WTC11 (cell line): ENCODE measurements around the gene LARGE1. TPM values are rescaled to one million over a fixed set of nuclear protein-coding genes. Genes with fewer than 3 reads are reported as not detected.

Experiments
- ATAC-seq: fragments of 200-7000 bp; cut with Tn5 transposase; 2 replicates; pipeline ENCODE4 v1.10.0; 2021; ENCODE audit warnings: mild to moderate bottlenecking, moderate library complexity
- CTCF ChIA-PET: fragments of 300-600 bp; sonication (Branson Sonifier 250); formaldehyde crosslinking; loops from one replicate; lab custom pipeline; 2021; ENCODE audit warnings: antibody characterized with exemption; lab: Charles Lee
- POLR2A ChIA-PET: fragments of 350-600 bp; sonication (Branson Sonifier 250); formaldehyde crosslinking; loops from one replicate; lab custom pipeline; 2021; ENCODE audit warnings: antibody characterized with exemption; lab: Charles Lee
- DNase-seq: peaks from one replicate; pipeline ENCODE4 v3.0.0; 2021; ENCODE audit warnings: low spot score
- H3K27ac Mint-ChIP-seq: 2 replicates; pipeline ENCODE4 v1.8.0; 2021; ENCODE audit warnings: mixed read lengths
- H3K27me3 Mint-ChIP-seq: 2 replicates; pipeline ENCODE4 v1.8.0; 2021; ENCODE audit warnings: low read depth, mild to moderate bottlenecking, moderate library complexity, mixed read lengths
- H3K36me3 Mint-ChIP-seq: 2 replicates; pipeline ENCODE4 v1.8.0; 2021; ENCODE audit warnings: mixed read lengths
- H3K4me1 Mint-ChIP-seq: 2 replicates; pipeline ENCODE4 v1.8.0; 2022; ENCODE audit warnings: mixed read lengths
- H3K4me3 Mint-ChIP-seq: 2 replicates; pipeline ENCODE4 v1.8.0; 2021; ENCODE audit warnings: mild to moderate bottlenecking, moderate library complexity, mixed read lengths
- H3K9me3 Mint-ChIP-seq: 2 replicates; pipeline ENCODE4 v1.8.0; 2021; ENCODE audit warnings: mixed read lengths
- ATF1 ChIP-seq: sonication (generic); formaldehyde crosslinking; IDR thresholded peaks from 2 replicates; pipeline ENCODE4 v1.8.1; 2023; ENCODE audit warnings: mild to moderate bottlenecking, moderate library complexity, missing genetic modification reagents
- CBFB ChIP-seq: sonication (generic); formaldehyde crosslinking; IDR thresholded peaks from 2 replicates; pipeline ENCODE4 v1.8.1; 2022; ENCODE audit warnings: mild to moderate bottlenecking, low read depth, missing genetic modification reagents
- FOXK1 ChIP-seq: sonication (generic); formaldehyde crosslinking; IDR thresholded peaks from 2 replicates; pipeline ENCODE4 v1.8.0; 2022; ENCODE audit warnings: mild to moderate bottlenecking, moderate library complexity, missing genetic modification reagents
- GABPB1 ChIP-seq: sonication (generic); formaldehyde crosslinking; IDR thresholded peaks from 2 replicates; pipeline ENCODE4 v1.8.1; 2023; ENCODE audit warnings: mild to moderate bottlenecking, missing genetic modification reagents
- IRF2 ChIP-seq: sonication (generic); formaldehyde crosslinking; IDR thresholded peaks from 2 replicates; pipeline ENCODE4 v1.8.0; 2022; ENCODE audit warnings: low read depth, missing genetic modification reagents, borderline replicate concordance
- KAT7 ChIP-seq: sonication (generic); formaldehyde crosslinking; IDR thresholded peaks from 2 replicates; pipeline ENCODE4 v1.8.1; 2023; ENCODE audit warnings: missing genetic modification reagents, mild to moderate bottlenecking, borderline replicate concordance
- MYBL2 ChIP-seq: sonication (generic); formaldehyde crosslinking; IDR thresholded peaks from 2 replicates; pipeline ENCODE4 v1.8.1; 2023; ENCODE audit warnings: mild to moderate bottlenecking, moderate library complexity, missing genetic modification reagents
- NFATC4 ChIP-seq: fragments of 250-450 bp; sonication (Bioruptor Pico); IDR thresholded peaks from 2 replicates; pipeline ENCODE4 v1.9.0; 2021; ENCODE audit warnings: mild to moderate bottlenecking
- NFE2L1 ChIP-seq: sonication (generic); formaldehyde crosslinking; IDR thresholded peaks from 2 replicates; pipeline ENCODE4 v1.8.1; 2023; ENCODE audit warnings: missing genetic modification reagents
- NFYB ChIP-seq: sonication (generic); formaldehyde crosslinking; conservative IDR thresholded peaks from 2 replicates; pipeline ENCODE4 v1.8.0; 2022; ENCODE audit warnings: low read depth, missing genetic modification reagents
- PRRX2 ChIP-seq: fragments of 250-450 bp; sonication (Bioruptor Pico); IDR thresholded peaks from 2 replicates; pipeline ENCODE4 v1.8.0; 2021; ENCODE audit warnings: mild to moderate bottlenecking
- SMAD3 ChIP-seq: sonication (generic); formaldehyde crosslinking; IDR thresholded peaks from 2 replicates; pipeline ENCODE4 v1.8.0; 2022; ENCODE audit warnings: missing genetic modification reagents, mild to moderate bottlenecking, borderline replicate concordance
- ZBTB21 ChIP-seq: sonication (generic); formaldehyde crosslinking; IDR thresholded peaks from 2 replicates; pipeline ENCODE4 v1.8.1; 2023; ENCODE audit warnings: mild to moderate bottlenecking, missing genetic modification reagents, borderline replicate concordance
- ZNF396 ChIP-seq: fragments of 250-450 bp; sonication (Bioruptor Pico); IDR thresholded peaks from 2 replicates; pipeline ENCODE4 v1.8.0; 2021; ENCODE audit warnings: mild to moderate bottlenecking, moderate library complexity, borderline replicate concordance
- ZNF671 ChIP-seq: fragments of 250-450 bp; sonication (Bioruptor Pico); IDR thresholded peaks from 2 replicates; pipeline ENCODE4 v1.8.0; 2021; ENCODE audit warnings: mild to moderate bottlenecking
- total RNA-seq: library from RNA; stranded (reverse); gene quantifications from 3 replicates; pipeline ENCODE4 v1.2.3, GENCODE V29; 2021
- TF ChIP-seq, protein P1 (sequence below): fragments of 250-450 bp; sonication (Bioruptor Pico); IDR thresholded peaks from 2 replicates; pipeline ENCODE4 v1.8.0; 2021; ENCODE audit warnings: mild to moderate bottlenecking
- TF ChIP-seq, protein P2 (sequence below): sonication (generic); formaldehyde crosslinking; IDR thresholded peaks from 2 replicates; pipeline ENCODE4 v1.8.1; 2023; ENCODE audit warnings: mild to moderate bottlenecking, missing genetic modification reagents
- TF ChIP-seq, protein P3 (sequence below): fragments of 250-450 bp; sonication (Bioruptor Pico); IDR thresholded peaks from 2 replicates; pipeline ENCODE4 v1.9.0; 2021; ENCODE audit warnings: mild to moderate bottlenecking
- TF ChIP-seq, protein P4 (sequence below): sonication (generic); formaldehyde crosslinking; IDR thresholded peaks from 2 replicates; pipeline ENCODE4 v1.8.0; 2022; ENCODE audit warnings: missing genetic modification reagents
- TF ChIP-seq, protein P5 (sequence below): sonication (generic); formaldehyde crosslinking; IDR thresholded peaks from 2 replicates; pipeline ENCODE4 v1.8.1; 2023; ENCODE audit warnings: mild to moderate bottlenecking, missing genetic modification reagents, moderate library complexity
- TF ChIP-seq, protein P6 (sequence below): sonication (generic); formaldehyde crosslinking; IDR thresholded peaks from 2 replicates; pipeline ENCODE4 v1.8.1; 2022; ENCODE audit warnings: mild to moderate bottlenecking, missing genetic modification reagents, moderate library complexity, borderline replicate concordance
- TF ChIP-seq, protein P7 (sequence below): sonication (generic); formaldehyde crosslinking; IDR thresholded peaks from 2 replicates; pipeline ENCODE4 v1.8.0; 2022; ENCODE audit warnings: mild to moderate bottlenecking, missing genetic modification reagents

The LARGE1 gene
- total RNA-seq, 1 experiment from 2014 or later = 72.6 TPM

DNA sequence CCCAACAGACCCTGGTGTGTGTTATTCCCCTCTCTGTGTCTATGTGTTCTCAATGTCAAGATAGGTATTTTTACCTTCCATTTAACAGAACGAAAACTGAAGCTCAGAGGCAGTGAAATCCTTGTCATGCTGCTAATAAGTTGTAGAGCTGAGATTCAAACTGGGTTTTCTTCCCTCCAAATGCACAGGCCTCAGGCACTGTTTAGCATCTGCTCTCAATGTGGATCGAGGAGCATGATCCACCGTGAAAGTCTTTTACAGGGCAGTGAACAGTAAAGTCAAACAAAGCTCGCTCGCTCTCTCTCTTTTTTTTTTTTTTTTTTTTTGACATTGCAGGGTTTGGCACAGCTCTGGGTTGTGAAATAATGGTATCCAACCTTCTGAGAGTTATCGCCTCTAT lies 461.1 kb downstream of the LARGE1 start (continued):
- TF ChIP-seq, protein P1, sequence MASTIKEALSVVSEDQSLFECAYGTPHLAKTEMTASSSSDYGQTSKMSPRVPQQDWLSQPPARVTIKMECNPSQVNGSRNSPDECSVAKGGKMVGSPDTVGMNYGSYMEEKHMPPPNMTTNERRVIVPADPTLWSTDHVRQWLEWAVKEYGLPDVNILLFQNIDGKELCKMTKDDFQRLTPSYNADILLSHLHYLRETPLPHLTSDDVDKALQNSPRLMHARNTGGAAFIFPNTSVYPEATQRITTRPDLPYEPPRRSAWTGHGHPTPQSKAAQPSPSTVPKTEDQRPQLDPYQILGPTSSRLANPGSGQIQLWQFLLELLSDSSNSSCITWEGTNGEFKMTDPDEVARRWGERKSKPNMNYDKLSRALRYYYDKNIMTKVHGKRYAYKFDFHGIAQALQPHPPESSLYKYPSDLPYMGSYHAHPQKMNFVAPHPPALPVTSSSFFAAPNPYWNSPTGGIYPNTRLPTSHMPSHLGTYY (CRISPR knock-in tag) = no peak
- TF ChIP-seq, protein P2, sequence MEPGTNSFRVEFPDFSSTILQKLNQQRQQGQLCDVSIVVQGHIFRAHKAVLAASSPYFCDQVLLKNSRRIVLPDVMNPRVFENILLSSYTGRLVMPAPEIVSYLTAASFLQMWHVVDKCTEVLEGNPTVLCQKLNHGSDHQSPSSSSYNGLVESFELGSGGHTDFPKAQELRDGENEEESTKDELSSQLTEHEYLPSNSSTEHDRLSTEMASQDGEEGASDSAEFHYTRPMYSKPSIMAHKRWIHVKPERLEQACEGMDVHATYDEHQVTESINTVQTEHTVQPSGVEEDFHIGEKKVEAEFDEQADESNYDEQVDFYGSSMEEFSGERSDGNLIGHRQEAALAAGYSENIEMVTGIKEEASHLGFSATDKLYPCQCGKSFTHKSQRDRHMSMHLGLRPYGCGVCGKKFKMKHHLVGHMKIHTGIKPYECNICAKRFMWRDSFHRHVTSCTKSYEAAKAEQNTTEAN (CRISPR knock-in tag) = no peak
- TF ChIP-seq GABPB1 (CRISPR knock-in tag) (no peak), SMAD3 (CRISPR knock-in tag) (no peak)
- TF ChIP-seq, protein P3, sequence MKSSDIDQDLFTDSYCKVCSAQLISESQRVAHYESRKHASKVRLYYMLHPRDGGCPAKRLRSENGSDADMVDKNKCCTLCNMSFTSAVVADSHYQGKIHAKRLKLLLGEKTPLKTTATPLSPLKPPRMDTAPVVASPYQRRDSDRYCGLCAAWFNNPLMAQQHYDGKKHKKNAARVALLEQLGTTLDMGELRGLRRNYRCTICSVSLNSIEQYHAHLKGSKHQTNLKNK (CRISPR knock-in tag) = no peak

DNA sequence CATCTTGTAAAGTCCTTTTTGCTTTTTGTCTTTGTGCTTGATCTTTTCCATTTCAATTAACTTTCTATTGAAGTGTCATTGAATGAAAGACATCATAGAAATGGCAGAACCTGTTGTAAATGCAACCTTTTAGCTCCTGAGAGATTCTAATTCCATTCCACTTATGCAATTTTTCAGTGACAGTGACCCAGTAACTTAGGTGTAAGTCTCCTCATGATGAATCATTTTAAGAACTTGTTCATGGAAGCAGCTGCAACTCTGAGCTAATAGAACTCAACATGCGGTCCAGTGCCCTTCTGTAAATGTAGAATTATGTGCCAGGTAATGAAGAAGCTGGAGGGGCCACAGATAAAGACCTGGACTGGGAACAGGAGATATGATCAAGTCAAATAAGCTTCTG lies 463.8 kb downstream of the LARGE1 start:
- peaks cover under 1% of the 10 kb centered on the region for H3K9me3 Mint-ChIP-seq
- POLR2A ChIA-PET = no interaction called here
- no peak overlapping the region for H3K27ac Mint-ChIP-seq
- no peaks in the 10 kb centered on the region for H3K27me3 Mint-ChIP-seq
- no peaks in the 10 kb centered on the region for H3K36me3 Mint-ChIP-seq
- CTCF ChIA-PET = no interaction called here
- H3K4me3 Mint-ChIP-seq = no peak overlapping the region
- peaks cover 17% of the 10 kb centered on the region for H3K4me1 Mint-ChIP-seq
- ATAC-seq (no peak), DNase-seq (no peak)
- no peak for TF ChIP-seq PRRX2 (CRISPR knock-in tag)
- TF ChIP-seq KAT7 (CRISPR knock-in tag) = no peak
- TF ChIP-seq MYBL2 = no peak
- no peak for TF ChIP-seq ZBTB21 (CRISPR knock-in tag)
- TF ChIP-seq, protein P4, sequence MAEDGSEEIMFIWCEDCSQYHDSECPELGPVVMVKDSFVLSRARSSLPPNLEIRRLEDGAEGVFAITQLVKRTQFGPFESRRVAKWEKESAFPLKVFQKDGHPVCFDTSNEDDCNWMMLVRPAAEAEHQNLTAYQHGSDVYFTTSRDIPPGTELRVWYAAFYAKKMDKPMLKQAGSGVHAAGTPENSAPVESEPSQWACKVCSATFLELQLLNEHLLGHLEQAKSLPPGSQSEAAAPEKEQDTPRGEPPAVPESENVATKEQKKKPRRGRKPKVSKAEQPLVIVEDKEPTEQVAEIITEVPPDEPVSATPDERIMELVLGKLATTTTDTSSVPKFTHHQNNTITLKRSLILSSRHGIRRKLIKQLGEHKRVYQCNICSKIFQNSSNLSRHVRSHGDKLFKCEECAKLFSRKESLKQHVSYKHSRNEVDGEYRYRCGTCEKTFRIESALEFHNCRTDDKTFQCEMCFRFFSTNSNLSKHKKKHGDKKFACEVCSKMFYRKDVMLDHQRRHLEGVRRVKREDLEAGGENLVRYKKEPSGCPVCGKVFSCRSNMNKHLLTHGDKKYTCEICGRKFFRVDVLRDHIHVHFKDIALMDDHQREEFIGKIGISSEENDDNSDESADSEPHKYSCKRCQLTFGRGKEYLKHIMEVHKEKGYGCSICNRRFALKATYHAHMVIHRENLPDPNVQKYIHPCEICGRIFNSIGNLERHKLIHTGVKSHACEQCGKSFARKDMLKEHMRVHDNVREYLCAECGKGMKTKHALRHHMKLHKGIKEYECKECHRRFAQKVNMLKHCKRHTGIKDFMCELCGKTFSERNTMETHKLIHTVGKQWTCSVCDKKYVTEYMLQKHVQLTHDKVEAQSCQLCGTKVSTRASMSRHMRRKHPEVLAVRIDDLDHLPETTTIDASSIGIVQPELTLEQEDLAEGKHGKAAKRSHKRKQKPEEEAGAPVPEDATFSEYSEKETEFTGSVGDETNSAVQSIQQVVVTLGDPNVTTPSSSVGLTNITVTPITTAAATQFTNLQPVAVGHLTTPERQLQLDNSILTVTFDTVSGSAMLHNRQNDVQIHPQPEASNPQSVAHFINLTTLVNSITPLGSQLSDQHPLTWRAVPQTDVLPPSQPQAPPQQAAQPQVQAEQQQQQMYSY (CRISPR knock-in tag) = no peak
- TF ChIP-seq, protein P5, sequence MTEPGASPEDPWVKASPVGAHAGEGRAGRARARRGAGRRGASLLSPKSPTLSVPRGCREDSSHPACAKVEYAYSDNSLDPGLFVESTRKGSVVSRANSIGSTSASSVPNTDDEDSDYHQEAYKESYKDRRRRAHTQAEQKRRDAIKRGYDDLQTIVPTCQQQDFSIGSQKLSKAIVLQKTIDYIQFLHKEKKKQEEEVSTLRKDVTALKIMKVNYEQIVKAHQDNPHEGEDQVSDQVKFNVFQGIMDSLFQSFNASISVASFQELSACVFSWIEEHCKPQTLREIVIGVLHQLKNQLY = no peak
- no peak for TF ChIP-seq ZNF671 (CRISPR knock-in tag)
- no peak for TF ChIP-seq IRF2 (CRISPR knock-in tag)
- TF ChIP-seq, protein P6, sequence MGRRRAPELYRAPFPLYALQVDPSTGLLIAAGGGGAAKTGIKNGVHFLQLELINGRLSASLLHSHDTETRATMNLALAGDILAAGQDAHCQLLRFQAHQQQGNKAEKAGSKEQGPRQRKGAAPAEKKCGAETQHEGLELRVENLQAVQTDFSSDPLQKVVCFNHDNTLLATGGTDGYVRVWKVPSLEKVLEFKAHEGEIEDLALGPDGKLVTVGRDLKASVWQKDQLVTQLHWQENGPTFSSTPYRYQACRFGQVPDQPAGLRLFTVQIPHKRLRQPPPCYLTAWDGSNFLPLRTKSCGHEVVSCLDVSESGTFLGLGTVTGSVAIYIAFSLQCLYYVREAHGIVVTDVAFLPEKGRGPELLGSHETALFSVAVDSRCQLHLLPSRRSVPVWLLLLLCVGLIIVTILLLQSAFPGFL = no peak
- TF ChIP-seq GABPB1 (CRISPR knock-in tag) = no peak
- TF ChIP-seq NFE2L1 (CRISPR knock-in tag) = no peak
- no peak for TF ChIP-seq FOXK1

DNA sequence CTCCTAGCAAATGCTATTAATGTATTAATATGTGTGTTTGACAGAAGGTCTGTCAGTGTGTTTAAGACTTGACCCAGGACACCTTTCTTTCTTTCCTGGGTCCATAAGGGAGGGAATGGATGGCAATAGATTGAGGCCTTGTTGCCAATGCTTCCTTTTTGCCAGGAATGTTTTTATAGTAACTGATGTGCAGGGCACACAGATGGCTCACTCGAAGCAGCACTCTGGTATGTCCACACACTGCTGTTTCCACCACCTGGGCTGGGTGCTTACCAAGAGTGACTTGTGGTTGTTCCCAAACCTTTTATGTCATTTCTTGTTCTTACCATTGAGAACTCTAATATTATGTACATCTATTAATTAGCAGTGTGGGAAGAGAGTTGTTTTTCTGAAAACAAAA lies 465.2 kb downstream of the LARGE1 start:
- Mint-ChIP-seq H3K9me3 (no peaks in the 10 kb centered on the region), H3K4me1 (peaks cover 17% of the 10 kb centered on the region), H3K36me3 (no peaks in the 10 kb centered on the region), H3K27me3 (no peaks in the 10 kb centered on the region), H3K4me3 (no peak overlapping the region), H3K27ac (no peak overlapping the region)
- ChIA-PET CTCF (no interaction called here), POLR2A (no interaction called here)
- ATAC-seq (no peak), DNase-seq (no peak)
- TF ChIP-seq, protein P7, sequence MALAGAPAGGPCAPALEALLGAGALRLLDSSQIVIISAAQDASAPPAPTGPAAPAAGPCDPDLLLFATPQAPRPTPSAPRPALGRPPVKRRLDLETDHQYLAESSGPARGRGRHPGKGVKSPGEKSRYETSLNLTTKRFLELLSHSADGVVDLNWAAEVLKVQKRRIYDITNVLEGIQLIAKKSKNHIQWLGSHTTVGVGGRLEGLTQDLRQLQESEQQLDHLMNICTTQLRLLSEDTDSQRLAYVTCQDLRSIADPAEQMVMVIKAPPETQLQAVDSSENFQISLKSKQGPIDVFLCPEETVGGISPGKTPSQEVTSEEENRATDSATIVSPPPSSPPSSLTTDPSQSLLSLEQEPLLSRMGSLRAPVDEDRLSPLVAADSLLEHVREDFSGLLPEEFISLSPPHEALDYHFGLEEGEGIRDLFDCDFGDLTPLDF = no peak
- TF ChIP-seq NFYB (CRISPR knock-in tag) (no peak), CBFB (CRISPR knock-in tag) (no peak), ATF1 (CRISPR knock-in tag) (no peak), NFATC4 (no peak), ZNF396 (CRISPR knock-in tag) (no peak)
- TF ChIP-seq, protein P5 = no peak
- TF ChIP-seq, protein P2 (CRISPR knock-in tag) = no peak
